Measurements from ENCODE around the gene SGSM2.

The SGSM2 gene

DNA sequence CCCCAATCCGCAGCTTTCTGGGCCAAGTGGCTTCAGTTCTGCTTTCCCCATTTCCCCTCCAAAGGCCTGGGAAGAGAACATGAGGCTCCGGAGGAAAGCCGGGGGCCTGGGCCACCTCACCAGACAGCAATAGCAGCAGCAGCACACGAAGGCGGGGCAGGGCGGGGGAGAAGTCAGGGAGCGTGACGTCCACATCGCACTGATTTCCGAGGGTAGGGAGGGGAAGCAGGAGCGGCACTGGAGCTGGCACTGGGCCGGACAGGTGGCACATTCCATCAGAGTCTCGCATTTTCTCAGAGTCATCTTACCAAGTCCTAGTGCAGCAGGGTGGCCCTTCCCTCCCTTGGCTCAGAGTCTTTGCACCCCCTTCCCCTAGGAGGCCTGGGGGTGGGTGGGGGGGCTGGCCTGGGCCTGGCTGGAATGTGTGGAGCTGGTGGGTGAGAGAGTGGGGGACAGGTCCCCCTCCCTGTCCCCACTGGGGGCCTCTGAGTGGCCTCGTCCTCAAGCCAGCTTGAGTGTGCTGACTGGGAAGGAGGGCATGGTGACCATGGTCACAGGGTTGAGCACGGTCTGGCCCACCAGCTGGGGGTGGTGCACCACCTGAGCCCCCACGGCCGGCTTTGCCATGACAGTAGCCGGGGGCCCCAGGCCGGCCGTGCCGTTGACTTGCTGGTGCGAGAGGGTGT, 49.2 kb downstream of the SGSM2 start:
- Histone ChIP-seq H3K27me3 (ENCODE audit: insufficient read depth, low read length) (no peaks in the 10 kb centered on the region), H2AFZ (ENCODE audit: low read length, unreplicated experiment) (no peak overlapping the region), H3K4me1 (ENCODE audit: control insufficient read depth, insufficient read depth, low read length, unreplicated experiment) (peaks cover 10% of the 10 kb centered on the region), H3K27ac (ENCODE audit: low read depth, low read length) (no peak overlapping the region), H3K4me3 (ENCODE audit: low read depth, low read length) (no peak overlapping the region), H3K36me3 (ENCODE audit: insufficient read depth, low read length) (no peaks in the 10 kb centered on the region), H3K79me2 (ENCODE audit: control insufficient read depth, insufficient read depth, low read length, unreplicated experiment) (peaks cover 12% of the 10 kb centered on the region)

GRCh38 chr17:2387086-2388019, 50.1 kb downstream of the SGSM2 start:
- Histone ChIP-seq H3K79me2 (ENCODE audit: control insufficient read depth, insufficient read depth, low read length, unreplicated experiment) (peaks cover 15% of the 10 kb centered on the region), H3K27me3 (ENCODE audit: insufficient read depth, low read length) (no peaks in the 10 kb centered on the region), H3K4me1 (ENCODE audit: control insufficient read depth, insufficient read depth, low read length, unreplicated experiment) (peaks cover 16% of the 10 kb centered on the region), H3K27ac (ENCODE audit: low read depth, low read length) (no peak overlapping the region), H3K36me3 (ENCODE audit: insufficient read depth, low read length) (no peaks in the 10 kb centered on the region), H3K4me3 (ENCODE audit: low read depth, low read length) (no peak overlapping the region), H2AFZ (ENCODE audit: low read length, unreplicated experiment) (no peak overlapping the region)

GRCh38 chr17:2388020-2388682, 50.9 kb downstream of the SGSM2 start:
- Histone ChIP-seq H3K27me3 (ENCODE audit: insufficient read depth, low read length) (no peaks in the 10 kb centered on the region), H3K4me3 (ENCODE audit: low read depth, low read length) (no peak overlapping the region), H3K36me3 (ENCODE audit: insufficient read depth, low read length) (no peaks in the 10 kb centered on the region), H3K4me1 (ENCODE audit: control insufficient read depth, insufficient read depth, low read length, unreplicated experiment) (peaks cover 16% of the 10 kb centered on the region), H3K79me2 (ENCODE audit: control insufficient read depth, insufficient read depth, low read length, unreplicated experiment) (peaks cover 15% of the 10 kb centered on the region), H3K27ac (ENCODE audit: low read depth, low read length) (no peak overlapping the region), H2AFZ (ENCODE audit: low read length, unreplicated experiment) (no peak overlapping the region)

- Histone ChIP-seq H3K4me1 (ENCODE audit: control insufficient read depth, insufficient read depth, low read length, unreplicated experiment) (peaks cover 16% of the 10 kb centered on the region), H3K27me3 (ENCODE audit: insufficient read depth, low read length) (no peaks in the 10 kb centered on the region), H3K4me3 (ENCODE audit: low read depth, low read length) (no peak overlapping the region), H3K36me3 (ENCODE audit: insufficient read depth, low read length) (no peaks in the 10 kb centered on the region), H3K27ac (ENCODE audit: low read depth, low read length) (no peak overlapping the region), H2AFZ (ENCODE audit: low read length, unreplicated experiment) (no peak overlapping the region), H3K79me2 (ENCODE audit: control insufficient read depth, insufficient read depth, low read length, unreplicated experiment) (peaks cover 15% of the 10 kb centered on the region)
Measured at GRCh38 chr17:2388683-2389055, 51.4 kb downstream of the SGSM2 start.

GRCh38 chr17:2390199-2390836, 53.0 kb downstream of the SGSM2 start:
- H3K27ac ChIP-seq (ENCODE audit: low read depth, low read length) = no peak overlapping the region
- no peak overlapping the region for H3K4me3 ChIP-seq (ENCODE audit: low read depth, low read length)
- H3K36me3 ChIP-seq (ENCODE audit: insufficient read depth, low read length) = no peaks in the 10 kb centered on the region
- peaks cover 28% of the 10 kb centered on the region for H3K4me1 ChIP-seq (ENCODE audit: control insufficient read depth, insufficient read depth, low read length, unreplicated experiment)
- peaks cover 26% of the 10 kb centered on the region for H3K79me2 ChIP-seq (ENCODE audit: control insufficient read depth, insufficient read depth, low read length, unreplicated experiment)
- no peaks in the 10 kb centered on the region for H3K27me3 ChIP-seq (ENCODE audit: insufficient read depth, low read length)
- no peak overlapping the region for H2AFZ ChIP-seq (ENCODE audit: low read length, unreplicated experiment)

GRCh38 chr17:2391597-2392251, 54.4 kb downstream of the SGSM2 start:
- no peaks in the 10 kb centered on the region for H3K27me3 ChIP-seq (ENCODE audit: insufficient read depth, low read length)
- H3K36me3 ChIP-seq (ENCODE audit: insufficient read depth, low read length) = no peaks in the 10 kb centered on the region
- peaks cover 40% of the 10 kb centered on the region for H3K4me1 ChIP-seq (ENCODE audit: control insufficient read depth, insufficient read depth, low read length, unreplicated experiment)
- H3K79me2 ChIP-seq (ENCODE audit: control insufficient read depth, insufficient read depth, low read length, unreplicated experiment) = peaks cover 37% of the 10 kb centered on the region
- no peak overlapping the region for H2AFZ ChIP-seq (ENCODE audit: low read length, unreplicated experiment)
- H3K4me3 ChIP-seq (ENCODE audit: low read depth, low read length) = peak overlapping the region; percentile 87
- peak overlapping the region; percentile 100 for H3K27ac ChIP-seq (ENCODE audit: low read depth, low read length)

- peak overlapping the region; percentile 100 for H3K27ac ChIP-seq (ENCODE audit: low read depth, low read length)
- peaks cover 45% of the 10 kb centered on the region for H3K4me1 ChIP-seq (ENCODE audit: control insufficient read depth, insufficient read depth, low read length, unreplicated experiment)
- H2AFZ ChIP-seq (ENCODE audit: low read length, unreplicated experiment) = no peak overlapping the region
- H3K27me3 ChIP-seq (ENCODE audit: insufficient read depth, low read length) = no peaks in the 10 kb centered on the region
- peaks cover 41% of the 10 kb centered on the region for H3K79me2 ChIP-seq (ENCODE audit: control insufficient read depth, insufficient read depth, low read length, unreplicated experiment)
- H3K36me3 ChIP-seq (ENCODE audit: insufficient read depth, low read length) = no peaks in the 10 kb centered on the region
- peak overlapping the region; percentile 97 for H3K4me3 ChIP-seq (ENCODE audit: low read depth, low read length)
Measured at GRCh38 chr17:2392252-2393173, 55.2 kb downstream of the SGSM2 start.

DNA sequence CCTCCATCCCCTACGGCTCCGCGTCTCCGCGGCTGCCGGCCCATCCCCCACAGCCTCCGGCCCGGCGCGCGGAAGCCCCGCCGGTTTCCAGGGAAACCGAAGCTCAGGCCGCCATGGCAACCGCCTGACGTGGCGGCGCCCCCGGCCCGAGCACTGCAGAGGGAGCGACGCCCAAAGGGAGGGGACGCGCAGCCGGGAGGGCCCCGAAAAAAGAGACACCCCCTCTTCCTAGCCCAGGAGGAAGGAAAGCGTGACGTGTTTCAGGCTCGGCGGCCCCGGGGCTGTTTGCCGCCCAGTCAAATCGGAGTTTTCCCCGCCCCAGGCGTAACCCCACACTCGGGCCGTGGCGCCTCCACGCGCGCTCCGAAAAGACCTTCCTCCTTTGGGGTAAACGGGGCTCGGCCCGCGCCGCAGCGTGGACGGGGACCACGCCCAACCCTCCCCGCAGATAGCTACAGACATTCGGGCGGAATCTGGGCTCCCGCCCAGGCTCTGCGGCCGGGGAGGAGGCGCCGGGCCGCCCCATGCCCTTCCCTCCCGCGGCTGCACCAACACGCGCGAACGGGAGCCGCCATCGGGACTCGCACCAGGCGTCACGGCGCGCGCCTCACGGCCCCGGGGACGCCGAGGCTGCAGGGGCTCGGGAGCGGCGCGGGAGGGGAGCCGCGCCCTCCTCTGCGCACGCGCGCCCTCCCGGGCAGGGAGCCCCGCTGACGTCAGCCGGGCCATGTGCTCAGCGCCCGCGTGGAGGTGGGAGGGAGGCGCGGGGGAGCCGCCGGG, 56.1 kb downstream of the SGSM2 start:
- peak overlapping the region; percentile 100 for H3K27ac ChIP-seq (ENCODE audit: low read depth, low read length)
- H3K79me2 ChIP-seq (ENCODE audit: control insufficient read depth, insufficient read depth, low read length, unreplicated experiment) = peaks cover 50% of the 10 kb centered on the region
- H3K4me1 ChIP-seq (ENCODE audit: control insufficient read depth, insufficient read depth, low read length, unreplicated experiment) = peaks cover 53% of the 10 kb centered on the region
- peak overlapping the region; percentile 97 for H3K4me3 ChIP-seq (ENCODE audit: low read depth, low read length)
- no peaks in the 10 kb centered on the region for H3K27me3 ChIP-seq (ENCODE audit: insufficient read depth, low read length)
- H2AFZ ChIP-seq (ENCODE audit: low read length, unreplicated experiment) = peak overlapping the region; percentile 79
- no peaks in the 10 kb centered on the region for H3K36me3 ChIP-seq (ENCODE audit: insufficient read depth, low read length)

Data from ACC112 (cell line).